ENCODE results near the gene GOLPH3L. TPM values are rescaled to one million over a fixed set of nuclear protein-coding genes. Genes with fewer than 3 reads are reported as not detected.

The GOLPH3L gene
- total RNA-seq, result 10 to 100 TPM; 26.1 to 37.2 TPM
- 10 to 100 TPM; 13.8 to 14.4 TPM for polyA plus RNA-seq
- long read RNA-seq, donor 1, transcript GOLPH3L-201 (5 exons, 2,999 nt), result major isoform, 11 of 13 reads
- long read RNA-seq, donor 1, partial matches to known transcripts, result 0 of 13 reads
- long read RNA-seq, donor 1, other reads (novel, unspliced or antisense), result 0 of 13 reads
- long read RNA-seq, donor 2, transcript GOLPH3L-201 (5 exons, 2,999 nt), result major isoform, 5 of 5 reads
- long read RNA-seq, donor 2, partial matches to known transcripts, result 0 of 5 reads
- long read RNA-seq, donor 2, other reads (novel, unspliced or antisense), result 0 of 5 reads
- long read RNA-seq, donor 3, transcript GOLPH3L-201 (5 exons, 2,999 nt), result major isoform, 5 of 5 reads
- long read RNA-seq, donor 3, partial matches to known transcripts, result 0 of 5 reads
- long read RNA-seq, donor 3, other reads (novel, unspliced or antisense), result 0 of 5 reads
- long read RNA-seq, donor 4, partial matches to known transcripts, result 0 of 5 reads
- long read RNA-seq, donor 4, other reads (novel, unspliced or antisense), result 0 of 5 reads
- long read RNA-seq, donor 5, transcript GOLPH3L-201 (5 exons, 2,999 nt), result major isoform, 6 of 9 reads
- long read RNA-seq, donor 5, partial matches to known transcripts, result 0 of 9 reads
- long read RNA-seq, donor 5, other reads (novel, unspliced or antisense), result 0 of 9 reads

DNA sequence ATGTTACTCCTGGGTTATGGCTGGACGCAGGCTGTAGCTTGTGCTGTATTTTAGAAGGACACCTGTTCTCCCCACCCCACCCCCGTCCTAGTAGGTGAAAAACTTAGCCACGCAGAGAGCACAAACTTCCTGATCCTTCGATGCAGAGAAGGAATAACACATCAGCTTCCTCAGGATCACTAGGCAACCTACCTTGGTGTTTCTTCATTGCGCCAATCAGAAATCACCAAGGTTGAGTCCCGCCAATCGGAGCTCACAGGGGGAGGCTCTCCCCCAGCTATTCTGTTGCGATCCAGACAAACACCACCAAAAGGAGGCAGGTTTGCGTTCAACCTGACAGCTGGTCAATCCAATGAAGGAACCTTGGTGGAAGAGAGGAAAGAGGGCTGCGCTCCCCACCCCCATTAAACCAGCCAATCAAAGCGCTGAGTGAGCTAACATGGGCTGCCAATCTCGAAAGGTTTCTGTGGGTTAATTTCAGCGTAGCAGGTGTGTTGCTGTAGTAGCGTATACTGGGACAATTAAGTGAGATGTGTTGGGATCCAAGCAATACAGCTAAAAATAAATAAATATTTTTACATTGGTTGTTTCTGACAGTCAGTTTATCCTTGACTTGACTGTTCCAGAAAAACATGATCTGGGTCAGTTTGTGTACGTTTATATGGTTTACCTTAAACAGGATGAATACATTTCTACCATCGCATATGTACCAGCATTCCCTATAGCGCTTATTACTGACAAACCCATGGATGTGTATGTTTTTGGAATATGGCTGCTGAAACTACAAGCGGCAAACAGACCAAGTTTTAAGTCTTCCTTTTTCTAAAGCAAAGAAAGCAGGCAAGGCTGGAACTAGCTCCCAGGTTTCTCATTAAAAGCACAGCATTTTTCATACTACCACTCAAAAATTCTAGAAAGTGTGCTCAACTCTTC, at the start of gene GOLPH3L:
Gene GOLPH3L (minus strand): TSS at position 160 of the 933 bp plus-strand sequence. CDS start 2,316 bp downstream, outside the sequence.
- H3K36me3 ChIP-seq (ENCODE audit: control insufficient read depth in 4 of 4, insufficient read depth in 4 of 4, low read length in 4 of 4), result peaks cover 3 to 10% (median 6%) of the 10 kb centered on the region in 4 donors
- no peaks in the 10 kb centered on the region for H3K9me3 ChIP-seq (ENCODE audit: control insufficient read depth in 4 of 4, insufficient read depth in 3 of 4, low read length in 3 of 4)
- H3K4me3 ChIP-seq, result peak within 1 kb of the TSS; percentile 44
- TF ChIP-seq, protein P1, sequence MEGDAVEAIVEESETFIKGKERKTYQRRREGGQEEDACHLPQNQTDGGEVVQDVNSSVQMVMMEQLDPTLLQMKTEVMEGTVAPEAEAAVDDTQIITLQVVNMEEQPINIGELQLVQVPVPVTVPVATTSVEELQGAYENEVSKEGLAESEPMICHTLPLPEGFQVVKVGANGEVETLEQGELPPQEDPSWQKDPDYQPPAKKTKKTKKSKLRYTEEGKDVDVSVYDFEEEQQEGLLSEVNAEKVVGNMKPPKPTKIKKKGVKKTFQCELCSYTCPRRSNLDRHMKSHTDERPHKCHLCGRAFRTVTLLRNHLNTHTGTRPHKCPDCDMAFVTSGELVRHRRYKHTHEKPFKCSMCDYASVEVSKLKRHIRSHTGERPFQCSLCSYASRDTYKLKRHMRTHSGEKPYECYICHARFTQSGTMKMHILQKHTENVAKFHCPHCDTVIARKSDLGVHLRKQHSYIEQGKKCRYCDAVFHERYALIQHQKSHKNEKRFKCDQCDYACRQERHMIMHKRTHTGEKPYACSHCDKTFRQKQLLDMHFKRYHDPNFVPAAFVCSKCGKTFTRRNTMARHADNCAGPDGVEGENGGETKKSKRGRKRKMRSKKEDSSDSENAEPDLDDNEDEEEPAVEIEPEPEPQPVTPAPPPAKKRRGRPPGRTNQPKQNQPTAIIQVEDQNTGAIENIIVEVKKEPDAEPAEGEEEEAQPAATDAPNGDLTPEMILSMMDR (IDR thresholded peaks at IDR 0.05; ENCODE audit: control extremely low read depth, extremely low read depth), result no peak
- H3K4me1 ChIP-seq (ENCODE audit: control insufficient read depth in 5 of 5, insufficient read depth in 5 of 5, low read length in 5 of 5), result peaks cover 0 to 15% (median 2%) of the 10 kb centered on the region in 5 donors
- ATAC-seq (ENCODE audit: insufficient read depth, low FRiP score), result peak; percentile 100
- DNase-seq, result peak; percentile 96 to 99 (median 99)
- WGBS, 2 donors, result 1 to 2% methylated on average over 18 of the region's 18 CpGs
- H3K27me3 ChIP-seq (ENCODE audit: control insufficient read depth in 3 of 3, insufficient read depth in 3 of 3, low read length in 2 of 3), result peaks cover 0 to 3% (median 0%) of the 10 kb centered on the region in 3 donors
- peak within 1 kb of the TSS; percentile 41 to 84 for H3K9ac ChIP-seq (ENCODE audit: insufficient read depth in 1 of 2, low read length in 2 of 2)
- peak within 1 kb of the TSS; percentile 63 to 82 for H3K27ac ChIP-seq (ENCODE audit: low read depth in 1 of 2, low read length in 1 of 2)

DNA sequence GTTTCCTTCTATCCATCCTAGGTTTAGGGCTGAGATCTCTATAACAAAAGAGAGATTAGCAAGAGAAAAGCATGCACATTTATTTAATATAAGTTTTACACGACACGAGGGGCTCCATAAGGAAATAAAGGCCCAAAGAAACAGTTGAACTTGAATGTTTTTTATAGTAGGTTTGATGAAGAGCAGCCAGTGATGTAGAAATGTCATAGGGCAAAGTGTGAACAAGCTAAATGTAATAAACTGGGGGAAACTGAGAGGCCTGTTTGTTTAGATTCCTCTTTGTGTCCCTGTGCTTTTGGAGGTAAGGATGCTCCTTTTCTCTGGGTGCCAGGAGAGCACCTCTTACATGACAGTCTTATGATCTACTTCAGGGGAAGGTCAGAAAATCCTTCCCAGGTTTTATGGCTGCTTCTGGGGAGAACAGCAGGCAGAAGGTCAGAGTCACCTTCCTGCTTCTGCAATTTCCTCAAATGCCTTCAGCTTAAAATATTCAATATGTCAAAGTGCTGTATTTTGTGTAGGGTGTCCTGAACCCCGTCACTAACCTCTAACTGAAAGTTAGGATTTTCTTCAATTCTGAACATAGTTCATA, 33.3 kb upstream of the GOLPH3L start:
- Histone ChIP-seq H3K36me3 (ENCODE audit: control insufficient read depth in 4 of 4, insufficient read depth in 4 of 4, low read length in 4 of 4) (peaks cover 0 to 4% (median 0%) of the 10 kb centered on the region in 4 donors), H3K27ac (ENCODE audit: low read depth in 1 of 2, low read length in 1 of 2) (no peak overlapping the region), H3K27me3 (ENCODE audit: control insufficient read depth in 3 of 3, insufficient read depth in 3 of 3, low read length in 2 of 3) (no peaks in the 10 kb centered on the region), H3K9me3 (ENCODE audit: control insufficient read depth in 4 of 4, insufficient read depth in 3 of 4, low read length in 3 of 4) (no peaks in the 10 kb centered on the region), H3K4me1 (ENCODE audit: control insufficient read depth in 5 of 5, insufficient read depth in 5 of 5, low read length in 5 of 5) (no peaks in the 10 kb centered on the region), H3K4me3 (no peak overlapping the region), H3K9ac (ENCODE audit: insufficient read depth in 1 of 2, low read length in 2 of 2) (no peak overlapping the region)
- TF ChIP-seq, protein P1 (IDR thresholded peaks at IDR 0.05; ENCODE audit: control extremely low read depth, extremely low read depth), result no peak
- ATAC-seq (ENCODE audit: insufficient read depth, low FRiP score) (no peak), DNase-seq (no peak)
- 69 to 81% methylated on average over 3 of the region's 3 CpGs for WGBS, 2 donors

DNA sequence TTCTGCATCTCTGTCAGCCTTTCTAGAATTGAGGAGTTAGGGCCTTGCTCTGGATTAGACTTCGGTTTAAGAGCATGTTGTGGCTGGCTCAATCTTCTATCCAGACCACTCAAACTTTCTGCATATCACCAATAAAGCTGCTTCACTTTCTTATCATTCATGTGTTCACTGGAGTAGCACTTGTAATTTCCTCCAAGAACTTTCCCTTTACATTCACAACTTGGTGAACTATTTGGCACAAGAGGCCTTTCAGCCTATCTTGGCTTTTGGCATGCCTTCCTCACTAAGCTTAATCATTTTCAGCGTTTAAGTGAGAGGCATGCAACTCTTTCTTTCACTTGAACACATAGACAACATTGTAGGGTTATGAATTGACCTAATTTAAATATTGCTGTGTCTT, 27.4 kb upstream of the GOLPH3L start:
- H3K4me1 ChIP-seq (ENCODE audit: control insufficient read depth in 5 of 5, insufficient read depth in 5 of 5, low read length in 5 of 5), result no peaks in the 10 kb centered on the region
- WGBS, 2 donors, result 62 to 88% methylated on average over 2 of the region's 2 CpGs
- H3K4me3 ChIP-seq, result no peak overlapping the region
- H3K9ac ChIP-seq (ENCODE audit: insufficient read depth in 1 of 2, low read length in 2 of 2), result no peak overlapping the region
- no peak overlapping the region for H3K27ac ChIP-seq (ENCODE audit: low read depth in 1 of 2, low read length in 1 of 2)
- H3K27me3 ChIP-seq (ENCODE audit: control insufficient read depth in 3 of 3, insufficient read depth in 3 of 3, low read length in 2 of 3), result no peaks in the 10 kb centered on the region
- ATAC-seq (ENCODE audit: insufficient read depth, low FRiP score) (no peak), DNase-seq (peak in 2 of 3 donors; percentile 8 to 54)
- TF ChIP-seq, protein P1 (IDR thresholded peaks at IDR 0.05; ENCODE audit: control extremely low read depth, extremely low read depth), result no peak
- H3K9me3 ChIP-seq (ENCODE audit: control insufficient read depth in 4 of 4, insufficient read depth in 3 of 4, low read length in 3 of 4), result peaks cover 0 to 2% (median 0%) of the 10 kb centered on the region in 4 donors
- no peaks in the 10 kb centered on the region for H3K36me3 ChIP-seq (ENCODE audit: control insufficient read depth in 4 of 4, insufficient read depth in 4 of 4, low read length in 4 of 4)

All from lung (tissue), 16 donors.